HL-60/S4 treated with retinoic acid at 250 ng/mL for 4 days and 3 days (cell line): Measurements from ENCODE around the gene FKBP7.
"Not testable (repeated sequence)": the region's sequence is repeated elsewhere in the genome, so short reads cannot be mapped to it uniquely, and the experiment has no call there.

Experiments
- in situ Hi-C: fragments of 300-500 bp; cut with MboI; formaldehyde crosslinking; loops from 2 replicates; pipeline ENCODE4 v1.7.0; 2022; ENCODE audit warnings: low sequenced_read_pairs

The FKBP7 gene

GRCh38 chr2:178450524-178450773 lies 28.0 kb downstream of the FKBP7 start:
- in situ Hi-C loops, result no loop called here

DNA sequence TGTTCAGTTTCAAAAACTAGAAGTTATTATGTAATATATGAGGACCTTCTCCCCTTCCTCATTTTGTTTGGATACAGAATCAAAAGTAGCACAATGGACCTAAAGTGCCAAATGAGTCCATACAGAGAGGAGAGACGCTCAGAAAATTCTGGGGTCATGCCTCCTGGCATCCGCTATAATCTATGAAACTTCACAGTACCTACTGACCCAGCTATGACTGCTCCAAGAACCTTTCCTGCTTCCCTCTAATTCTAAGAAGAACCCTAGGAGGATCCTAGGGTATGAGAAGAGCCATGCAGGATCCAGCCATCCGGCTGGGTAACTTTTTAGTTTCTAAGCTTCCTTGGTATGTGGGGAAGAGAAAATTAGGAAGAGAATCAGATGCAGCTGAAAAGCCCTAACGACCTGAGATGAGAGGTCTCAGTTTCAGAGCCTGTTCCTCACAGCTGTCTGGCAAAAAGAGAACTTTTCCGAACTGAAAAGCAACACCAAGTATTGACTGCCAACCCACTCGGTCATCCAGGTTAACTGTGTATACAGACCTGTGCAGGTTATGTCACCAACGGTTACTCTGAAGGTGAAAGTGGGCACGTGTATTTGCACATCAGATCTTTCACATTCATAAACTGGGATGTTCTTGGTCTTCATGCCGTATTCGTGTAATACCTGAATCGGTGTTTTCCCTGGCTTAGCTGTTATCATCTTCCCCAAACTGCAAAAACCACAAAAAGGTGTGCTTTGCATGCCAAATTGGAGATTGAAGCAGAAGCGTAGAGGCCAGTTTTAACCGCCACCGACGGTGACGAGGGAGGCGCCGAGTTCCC lies 28.5 kb downstream of the FKBP7 start:
- in situ Hi-C loops, result no loop called here

GRCh38 chr2:178448968-178449661 lies 29.3 kb downstream of the FKBP7 start:
- in situ Hi-C loops, result no loop called here

- in situ Hi-C loops, result no loop called here
Observed at GRCh38 chr2:178441426-178441825, 37.0 kb downstream of the FKBP7 start.

GRCh38 chr2:178436662-178437061 lies 41.7 kb downstream of the FKBP7 start:
- in situ Hi-C loops, result no loop called here

DNA sequence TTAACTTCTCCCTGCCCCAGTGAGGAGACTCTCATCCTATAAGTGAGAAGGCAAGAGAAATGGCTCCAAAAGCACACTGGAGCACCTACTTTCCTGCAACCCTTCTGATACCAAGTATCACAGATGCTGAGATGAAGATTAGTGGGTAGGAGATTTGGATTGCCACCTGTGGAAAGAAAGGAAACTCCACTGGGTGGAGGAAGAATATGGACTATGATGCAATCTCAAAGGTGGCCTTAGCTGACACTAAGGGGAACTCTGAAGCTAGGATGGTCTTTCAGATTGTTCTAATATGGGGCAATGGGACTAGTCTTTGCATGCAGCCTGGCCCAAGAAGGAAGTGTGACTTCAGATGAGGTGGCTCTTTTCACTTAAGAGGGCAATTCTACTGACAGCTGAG lies 49.1 kb downstream of the FKBP7 start:
- in situ Hi-C loops, result no loop called here

- in situ Hi-C loops, result no loop called here
Observed at GRCh38 chr2:178428396-178428806, 50.0 kb downstream of the FKBP7 start.

DNA sequence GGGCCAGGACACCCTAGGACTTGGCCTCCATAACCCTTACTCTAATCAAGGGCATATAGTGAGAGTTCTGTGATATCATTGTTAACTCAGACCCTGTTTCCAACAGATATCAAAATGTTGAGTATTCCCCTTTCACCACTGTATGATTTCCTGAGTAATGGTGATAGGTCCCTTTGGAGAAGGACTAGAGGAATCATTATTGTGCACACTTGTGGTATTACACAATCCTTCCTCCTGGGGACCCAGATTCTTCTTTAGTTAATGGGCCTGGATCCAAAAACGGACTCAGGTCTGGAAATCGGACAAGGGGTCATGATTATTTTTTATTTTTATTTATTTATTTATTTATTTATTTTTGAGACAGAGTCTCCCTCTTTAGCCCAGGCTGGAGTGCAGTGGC lies 50.9 kb downstream of the FKBP7 start:
- in situ Hi-C loops, result no loop called here

DNA sequence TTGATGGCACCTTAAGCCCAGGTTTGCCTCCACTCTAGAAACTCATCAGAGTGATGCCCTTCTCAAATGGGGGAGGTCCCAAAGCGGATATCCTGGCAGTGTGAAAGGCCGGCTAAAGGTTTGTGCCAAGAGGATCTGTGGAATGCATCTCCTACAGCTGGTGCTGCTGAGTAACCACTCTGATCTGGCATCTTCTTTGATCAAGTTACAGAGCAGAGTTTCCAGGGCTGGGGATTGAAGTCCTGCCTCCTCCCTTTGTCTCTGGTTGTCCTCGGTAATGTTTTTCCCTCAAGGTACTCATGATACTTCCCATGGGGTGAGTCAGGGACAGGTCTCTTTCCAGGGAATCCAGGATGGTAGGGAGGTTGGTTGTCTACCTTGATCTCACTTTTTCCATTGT lies 52.0 kb downstream of the FKBP7 start:
- in situ Hi-C loops, result no loop called here

DNA sequence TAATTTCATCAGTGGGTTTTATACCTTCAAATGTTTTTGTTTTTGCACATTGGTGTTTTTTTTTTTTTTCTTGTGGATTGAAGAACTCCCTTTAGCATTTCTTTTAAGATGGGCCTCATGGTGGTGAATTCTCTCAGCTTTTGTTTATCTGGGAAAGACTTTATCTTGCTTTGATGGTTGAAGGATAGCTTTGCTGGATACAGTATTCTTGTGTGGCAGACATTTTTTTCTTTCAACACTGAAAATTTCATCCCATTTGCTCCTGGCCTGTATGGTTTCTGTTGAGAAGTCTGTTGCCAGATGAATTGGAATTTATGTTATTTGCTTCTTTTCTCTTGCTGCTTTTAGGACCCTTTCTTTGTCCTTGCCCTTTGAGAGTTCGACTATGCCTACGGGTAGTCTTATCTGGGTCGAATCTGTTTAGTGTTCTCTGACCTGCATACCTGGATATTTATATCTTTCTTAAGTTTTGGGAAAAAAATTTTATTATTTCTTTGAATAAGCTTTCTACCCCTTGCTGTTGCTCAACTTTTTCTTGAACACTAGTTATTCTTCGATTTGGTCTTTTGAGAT lies 53.1 kb downstream of the FKBP7 start:
- in situ Hi-C loops, result no loop called here

DNA sequence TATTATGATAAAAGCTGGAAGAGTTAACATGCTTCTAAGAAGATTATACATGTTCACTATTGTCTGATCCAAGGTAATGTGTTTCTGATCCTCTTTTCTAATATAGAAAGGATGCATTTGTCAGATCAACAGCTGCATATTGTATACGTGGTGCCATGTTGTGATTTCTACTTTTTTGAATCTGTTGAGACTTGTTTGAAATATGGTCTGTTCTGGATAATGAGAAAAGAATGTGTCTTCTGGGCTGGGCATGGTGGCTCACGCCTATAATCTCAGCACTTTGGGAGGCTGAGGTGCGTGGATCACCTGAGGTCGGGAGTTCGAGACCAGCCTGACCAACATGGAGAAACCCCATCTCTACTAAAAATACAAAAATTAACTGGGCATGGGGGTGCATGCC lies 54.7 kb downstream of the FKBP7 start:
- in situ Hi-C loops, result not testable (repeated sequence)

- in situ Hi-C loops, result no loop called here
Observed at GRCh38 chr2:178422097-178422496, 56.3 kb downstream of the FKBP7 start.

DNA sequence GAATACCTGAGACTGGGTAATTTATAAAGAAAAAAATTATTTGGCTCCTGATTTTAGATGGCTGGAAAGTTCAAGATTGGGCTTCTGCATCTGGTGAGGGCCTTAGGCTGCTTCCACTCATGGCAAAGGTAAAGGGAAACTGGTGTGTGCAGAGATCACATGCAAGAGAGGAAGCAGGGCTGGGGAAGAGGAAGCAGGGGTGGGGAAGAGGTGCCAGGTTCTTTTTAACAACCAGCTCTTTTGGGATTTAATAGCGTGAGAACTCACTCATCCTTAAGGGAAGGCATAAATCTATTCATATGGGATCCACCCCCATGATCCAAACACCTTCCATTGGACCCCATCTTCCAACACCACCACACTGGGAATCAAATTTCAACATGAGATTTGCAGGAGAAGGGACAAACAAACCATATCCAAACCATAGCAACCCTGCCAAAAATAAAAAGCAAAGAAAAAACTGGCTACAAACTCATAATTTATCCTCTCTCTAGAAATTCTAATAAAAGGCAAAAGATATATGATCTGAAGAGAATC lies 57.9 kb downstream of the FKBP7 start:
- in situ Hi-C loops, result no loop called here

DNA sequence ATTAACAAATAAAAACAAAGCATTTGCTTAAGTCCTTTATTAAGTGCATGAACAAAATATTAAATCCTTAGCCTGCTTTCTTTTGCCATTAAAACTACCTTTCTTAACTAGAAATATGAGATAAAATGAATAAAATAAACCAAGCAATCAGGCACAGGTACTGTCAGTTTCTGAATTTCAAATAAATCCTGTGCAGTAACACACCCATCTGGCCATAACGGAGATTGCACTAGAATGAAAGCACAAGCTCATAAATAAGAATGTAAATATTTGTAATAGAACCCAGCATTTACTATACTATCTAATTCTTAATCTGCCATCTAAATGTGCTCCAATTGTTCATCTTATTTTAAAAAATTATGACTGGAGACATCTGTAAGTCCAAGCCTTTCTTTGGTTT lies 59.3 kb downstream of the FKBP7 start:
- in situ Hi-C loops, result no loop called here

- in situ Hi-C loops, result no loop called here
Observed at GRCh38 chr2:178418426-178418825, 60.0 kb downstream of the FKBP7 start.

DNA sequence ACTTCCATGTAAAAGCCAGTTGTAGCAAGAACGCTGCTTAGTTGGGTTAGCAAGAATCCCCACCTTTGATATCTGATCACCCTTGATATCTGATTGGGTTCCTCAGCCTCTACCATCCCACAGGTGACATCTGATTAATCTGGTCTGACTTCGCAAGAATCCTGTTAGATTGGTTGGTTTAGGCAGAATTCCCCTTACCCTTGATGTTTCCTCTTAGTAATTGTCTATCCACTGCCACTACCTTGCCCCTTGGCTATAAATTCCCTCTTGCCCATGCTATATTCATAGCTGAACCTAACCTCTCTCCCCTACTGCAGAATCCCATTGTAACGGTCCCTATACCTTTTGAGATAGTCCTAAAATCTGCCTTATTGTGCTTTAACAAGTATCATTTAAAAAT lies 60.5 kb downstream of the FKBP7 start:
- in situ Hi-C loops, result no loop called here

DNA sequence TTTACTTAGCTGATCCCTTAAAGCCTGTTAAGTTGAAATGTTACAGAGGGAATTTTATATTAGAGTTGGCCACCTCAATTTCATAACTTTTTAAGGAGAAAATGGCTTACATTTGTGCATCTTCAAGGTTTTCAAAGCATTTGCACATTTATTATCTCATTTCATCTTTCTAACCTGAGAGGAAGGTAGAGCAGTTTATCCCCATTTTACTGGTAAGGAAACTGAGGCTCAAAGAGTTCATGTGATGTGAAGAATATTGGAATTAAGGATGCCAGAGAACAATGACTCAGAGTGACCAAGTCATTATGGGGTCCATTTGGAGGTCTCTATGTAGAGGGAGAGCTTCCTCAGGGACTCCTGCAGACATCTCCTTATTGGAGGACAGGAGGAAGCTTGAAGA lies 62.4 kb downstream of the FKBP7 start:
- in situ Hi-C loops, result no loop called here

DNA sequence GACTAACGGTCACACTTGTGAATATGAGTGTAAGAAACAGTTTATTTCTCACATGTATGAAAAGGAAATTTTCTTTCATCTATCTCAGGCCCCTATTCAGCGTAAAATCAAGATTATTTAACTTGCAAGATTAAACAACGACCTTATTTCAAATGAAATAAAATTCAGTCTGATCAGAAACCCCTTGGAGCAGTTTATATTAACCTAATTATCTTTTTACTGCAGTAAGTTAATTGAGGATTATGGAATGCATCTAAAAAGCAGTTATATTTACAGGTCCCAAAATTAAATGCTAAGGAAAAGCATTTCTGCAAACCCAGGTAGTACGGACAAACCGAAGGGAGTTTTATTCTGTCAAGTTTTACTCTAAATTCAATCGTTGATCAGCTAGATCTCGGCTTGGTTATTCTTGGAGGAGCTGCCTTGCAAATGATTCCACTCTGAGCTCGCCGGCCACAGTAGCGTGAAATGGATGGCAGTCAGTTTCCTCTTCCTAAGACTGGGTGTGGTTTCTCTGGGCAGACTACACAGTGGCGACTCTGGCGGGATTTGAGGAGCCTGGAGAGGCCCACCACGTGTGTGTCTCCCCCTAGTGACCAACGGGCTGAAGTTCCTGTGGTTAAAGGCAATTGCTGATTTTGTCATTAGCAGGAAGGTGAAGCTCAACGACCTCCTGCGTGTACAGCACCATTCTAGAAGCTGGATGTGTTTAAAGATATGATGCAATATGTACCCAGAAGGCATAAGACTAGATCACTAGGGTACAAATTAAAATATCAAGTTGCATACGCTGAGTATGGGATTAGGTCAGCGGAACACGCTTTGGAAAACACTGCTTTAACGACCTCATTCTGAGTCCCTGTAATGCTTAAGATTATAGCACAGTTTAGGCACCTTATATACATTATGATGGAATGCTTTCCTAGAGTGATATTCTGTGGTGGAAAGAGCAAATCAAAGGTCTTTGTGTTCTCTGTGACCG lies 63.8 kb downstream of the FKBP7 start:
- in situ Hi-C loops, result no loop called here
